HG03139 (cell line): ENCODE results near the gene POLN.
"Not testable (repeated sequence)": the region's sequence is repeated elsewhere in the genome, so short reads cannot be mapped to it uniquely, and the experiment has no call there.

Experiments
- ATAC-seq: cut with Tn5 transposase; IDR thresholded peaks from one replicate; pipeline ENCODE4 v1.9.1; 2021; ENCODE audit not compliant: unreplicated experiment

The POLN gene

DNA sequence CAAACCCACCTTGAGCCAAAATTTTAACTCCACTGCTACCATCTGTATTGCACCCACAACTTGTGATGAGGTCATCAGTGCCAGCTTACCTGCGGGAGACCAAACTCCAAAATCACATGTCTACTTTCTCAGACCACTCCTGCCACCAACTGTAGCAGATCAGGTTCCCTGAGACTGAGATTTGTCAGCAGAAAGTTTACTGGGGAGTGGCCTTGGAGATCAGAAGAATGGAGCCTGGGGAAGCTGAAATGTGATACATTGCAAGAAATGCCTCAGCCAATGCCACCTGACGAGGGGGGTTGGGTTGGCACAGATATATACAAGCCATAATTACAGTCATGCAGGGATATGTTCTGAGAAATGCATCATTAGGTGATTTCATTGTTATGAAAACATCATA is 19.1 kb downstream of the POLN start:
- ATAC-seq = no peak

DNA sequence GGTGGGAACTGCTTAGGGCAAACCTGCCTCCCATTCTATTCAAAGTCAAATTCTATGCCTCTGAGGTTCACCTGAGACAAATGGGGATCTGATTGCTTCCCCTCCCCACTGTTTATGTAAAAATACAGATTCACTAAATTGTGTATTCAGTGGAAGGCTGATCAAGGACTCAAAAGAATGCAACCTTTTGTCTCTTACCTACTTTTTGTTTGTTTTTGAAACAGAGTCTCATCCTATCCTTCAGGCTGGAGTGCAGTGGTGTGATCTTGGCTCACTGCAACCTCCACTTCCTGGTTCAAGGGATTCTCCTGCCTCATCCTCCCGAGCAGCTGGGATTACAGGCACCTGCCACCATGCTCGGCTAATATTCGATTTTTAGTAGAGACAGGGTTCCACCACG is 20.5 kb downstream of the POLN start:
- not testable (repeated sequence) for ATAC-seq

DNA sequence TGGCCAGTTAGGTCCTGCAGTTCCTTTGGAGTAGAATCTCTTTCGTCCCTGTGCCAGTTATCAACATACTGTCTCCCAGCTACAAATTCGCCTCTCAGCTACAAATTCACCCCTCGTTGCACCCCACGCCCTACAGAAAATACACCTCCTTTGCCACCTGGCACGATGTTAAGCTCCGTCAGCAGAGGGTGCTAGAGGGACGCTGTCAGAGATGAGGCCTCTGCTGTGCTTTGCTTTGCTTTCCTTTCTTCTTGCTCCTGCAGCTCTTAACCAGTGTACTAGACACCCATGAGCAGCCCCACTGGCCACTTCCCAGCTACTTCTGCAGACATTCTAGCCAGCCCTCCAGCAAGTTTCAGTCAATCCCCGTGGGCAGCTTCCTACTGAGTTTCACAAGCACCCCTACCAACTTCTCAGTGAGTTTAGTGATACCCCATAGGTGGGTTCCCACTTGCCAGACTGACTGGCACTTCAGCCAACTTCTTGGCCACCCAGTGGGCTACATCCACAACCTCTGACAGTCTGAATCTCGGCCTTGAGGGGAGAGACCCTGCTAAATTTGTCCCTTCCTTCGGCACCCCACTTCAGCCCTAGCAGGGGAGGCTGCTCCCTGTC is 21.8 kb downstream of the POLN start:
- no peak for ATAC-seq

DNA sequence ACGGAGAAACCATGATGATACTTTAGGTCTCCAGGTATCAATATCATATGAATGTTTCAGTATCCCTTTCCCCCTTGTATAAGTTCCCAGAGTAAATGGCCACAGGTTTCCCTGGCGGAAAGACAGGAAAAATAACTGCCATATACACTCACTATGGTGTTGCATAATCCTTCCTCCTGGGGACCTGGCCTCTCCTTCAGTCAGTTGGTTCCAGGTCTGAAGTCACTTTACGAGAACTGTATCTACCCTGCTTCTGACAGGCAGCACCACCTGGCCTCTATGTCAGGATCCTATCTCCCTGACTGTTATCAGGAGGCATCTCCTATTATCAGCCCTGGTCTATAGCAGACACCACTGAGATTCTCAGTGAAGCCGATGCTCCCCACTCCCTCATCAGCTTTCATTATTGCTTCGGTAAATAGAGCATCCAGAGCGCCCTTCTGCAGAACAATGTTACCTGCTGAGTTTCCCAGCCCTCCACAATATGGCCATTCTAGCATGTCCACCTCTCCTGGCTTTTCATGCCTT is 22.6 kb downstream of the POLN start:
- ATAC-seq = no peak

DNA sequence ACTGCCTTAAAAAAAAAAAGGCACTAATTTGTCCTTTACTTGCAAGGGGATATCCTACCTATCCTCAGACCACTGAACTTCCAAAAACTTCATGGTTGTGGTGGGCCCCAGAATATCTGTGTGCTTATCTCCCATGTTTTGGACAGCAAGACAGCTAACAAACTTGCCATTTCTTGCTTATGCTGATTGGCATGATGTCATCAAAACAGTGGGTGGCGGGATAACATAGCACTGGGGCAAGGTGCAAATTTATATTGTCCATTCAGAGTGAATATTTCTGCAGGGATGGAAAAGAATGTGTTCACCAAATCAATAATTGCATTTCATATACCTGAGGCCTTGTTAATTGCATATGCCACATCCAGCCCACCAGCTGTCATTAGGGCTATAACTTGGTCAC is 23.5 kb downstream of the POLN start:
- ATAC-seq = no peak

DNA sequence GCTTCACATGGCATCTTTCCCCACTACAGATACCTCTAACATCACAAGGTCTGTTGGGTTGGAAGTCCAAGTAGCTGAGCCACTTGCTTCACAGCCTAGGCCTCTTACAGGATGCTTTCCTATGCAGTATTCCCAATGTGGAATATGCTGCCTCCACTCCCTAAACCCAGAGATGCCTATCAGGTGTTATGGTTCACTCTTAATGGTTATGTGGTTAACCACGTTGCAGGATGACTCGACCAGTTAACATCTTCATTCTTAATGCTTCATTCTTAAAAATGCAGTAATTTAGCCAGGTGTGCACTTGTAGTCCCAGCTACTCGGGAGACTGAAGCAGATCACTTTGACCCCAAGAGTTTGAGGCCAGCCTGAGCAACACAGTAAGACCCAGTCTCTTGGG is 24.2 kb downstream of the POLN start:
- no peak for ATAC-seq

DNA sequence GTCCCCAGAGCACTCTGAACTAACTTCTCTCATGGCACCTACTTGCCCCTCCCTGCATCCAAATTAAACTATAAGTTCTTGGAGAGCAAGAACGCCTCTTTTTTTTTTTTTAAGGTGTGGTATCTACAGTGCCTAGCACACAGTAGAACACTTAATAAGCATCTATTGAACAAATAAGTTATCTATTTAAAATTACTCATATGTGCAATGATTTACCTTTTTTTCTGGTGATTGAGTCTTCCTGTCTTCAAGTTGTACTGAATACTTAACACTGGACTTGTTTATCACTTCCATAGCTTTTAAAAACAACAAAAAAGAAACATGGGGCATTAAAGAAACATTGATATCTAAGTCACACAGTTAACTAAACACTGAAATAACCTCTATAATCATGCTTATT is 29.1 kb downstream of the POLN start:
- ATAC-seq = no peak

DNA sequence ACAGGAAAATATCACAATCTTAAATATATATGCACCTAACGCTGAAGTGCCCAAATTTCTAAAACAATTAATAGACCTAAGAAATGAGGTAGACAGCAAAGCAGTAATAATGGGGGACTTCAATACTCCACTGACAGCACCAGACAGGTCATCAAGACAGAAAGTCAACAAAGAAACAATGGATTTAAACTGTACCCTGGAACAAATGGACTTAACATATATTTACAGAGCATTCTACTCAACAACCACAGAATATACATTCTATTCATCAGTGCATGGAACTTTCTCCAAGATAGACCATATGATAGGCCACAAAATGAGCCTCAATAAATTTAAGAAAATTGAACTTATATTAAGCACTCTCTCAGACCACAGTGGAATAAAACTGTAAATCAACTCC is 39.1 kb downstream of the POLN start:
- ATAC-seq = not testable (repeated sequence)

DNA sequence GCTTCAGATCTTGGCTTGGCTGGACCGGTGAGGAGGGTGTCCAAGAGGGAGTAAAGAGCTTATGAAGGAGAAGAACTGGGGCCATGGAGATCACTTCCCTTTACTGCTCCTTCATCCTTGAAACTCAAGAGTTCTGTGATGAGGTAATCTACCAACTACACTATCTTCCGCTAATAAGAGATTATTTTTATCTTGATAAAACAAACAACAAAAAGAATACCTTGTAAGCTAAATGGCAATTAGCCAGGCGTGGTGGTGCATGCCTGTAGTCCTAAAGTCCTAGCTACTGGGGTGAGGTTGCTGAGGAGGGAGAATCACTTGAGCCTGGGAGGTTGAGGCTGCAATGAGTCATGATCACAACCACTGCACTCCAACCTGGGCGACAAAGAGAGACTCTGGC is 47.4 kb downstream of the POLN start:
- ATAC-seq = no peak

DNA sequence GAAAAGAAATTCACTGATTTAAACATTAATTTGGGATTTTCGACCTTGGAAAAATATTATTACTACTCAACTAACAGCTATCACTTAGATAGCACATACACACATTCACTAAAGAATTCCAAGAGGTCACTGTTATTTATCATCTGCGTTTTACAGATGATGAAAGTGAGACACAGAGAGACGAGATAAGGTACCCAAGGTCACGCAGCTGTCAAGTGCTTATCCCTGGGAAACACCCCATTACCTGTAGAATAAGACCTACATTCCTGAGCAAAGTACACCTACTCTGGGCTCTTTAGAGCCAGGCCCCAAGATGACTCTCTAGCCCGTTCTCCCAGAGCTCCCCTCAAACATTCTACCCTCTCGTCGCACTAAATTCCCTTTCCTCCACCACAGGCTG is 48.6 kb downstream of the POLN start:
- no peak for ATAC-seq

DNA sequence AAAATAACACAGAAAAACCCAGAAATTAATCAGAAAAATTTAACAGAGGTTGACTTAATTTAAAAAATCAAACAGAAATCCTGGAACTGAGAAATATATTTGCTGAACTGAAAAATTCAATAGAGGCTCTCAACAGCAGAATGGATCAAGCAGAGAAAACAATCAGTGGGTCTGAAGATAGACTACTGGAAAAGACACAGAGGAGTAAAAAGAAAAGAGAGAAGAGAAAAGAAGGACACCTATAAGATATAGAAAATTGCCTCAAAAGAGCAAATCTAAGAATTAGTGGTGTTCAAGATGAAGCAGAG is 55.1 kb downstream of the POLN start:
- ATAC-seq = no peak

DNA sequence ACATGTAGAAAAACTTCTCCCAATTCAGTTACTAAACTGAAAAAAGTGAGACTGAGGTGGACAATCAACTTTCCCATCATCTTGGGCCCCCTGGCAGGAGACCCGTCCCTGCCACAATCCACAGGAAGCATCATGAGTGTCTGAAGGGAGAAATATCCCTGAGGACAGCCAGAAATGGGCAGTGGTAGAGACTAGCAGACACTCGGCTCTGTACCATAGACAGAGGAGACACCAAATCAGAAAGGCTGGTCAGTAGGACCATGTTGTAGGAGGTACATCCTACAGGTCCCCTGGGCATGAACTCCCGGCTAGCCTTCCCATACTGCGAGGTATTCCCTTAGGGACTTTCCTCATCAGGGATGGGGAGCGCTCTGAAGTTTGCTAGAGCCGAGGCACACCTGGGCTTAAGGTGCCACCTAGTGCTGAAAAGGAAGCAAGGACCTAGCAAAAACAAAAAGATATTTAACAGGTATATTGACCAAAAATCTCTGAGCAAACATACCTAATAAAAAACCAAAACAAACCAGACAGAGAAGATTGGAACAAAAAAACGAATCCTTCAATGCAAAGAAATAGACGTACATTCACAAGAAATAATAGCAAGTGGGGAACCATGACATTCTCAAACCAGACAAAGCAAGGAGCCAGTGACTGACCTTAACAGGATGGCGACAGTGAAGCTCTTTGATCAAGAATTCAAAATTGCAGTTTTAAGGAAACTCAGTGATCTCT is 55.6 kb downstream of the POLN start:
- ATAC-seq = no peak

DNA sequence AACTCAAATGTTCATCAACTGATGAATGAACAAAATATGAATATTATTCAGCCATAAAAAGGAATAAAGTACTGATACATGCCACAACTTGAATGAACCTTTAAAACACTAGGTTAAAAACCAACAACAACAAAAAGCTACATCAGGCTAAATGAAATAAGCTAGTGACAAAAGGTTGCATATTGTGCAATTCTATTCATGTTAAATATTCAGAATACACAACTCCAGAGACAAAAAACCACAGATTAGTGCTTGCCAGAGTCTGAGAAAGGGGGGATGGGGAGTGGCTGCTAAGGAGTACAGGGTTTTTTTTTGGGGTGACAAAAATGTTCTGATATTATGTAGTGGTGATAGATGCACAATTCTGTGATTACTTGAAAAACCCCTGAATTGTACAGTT is 58.5 kb downstream of the POLN start:
- ATAC-seq = no peak

DNA sequence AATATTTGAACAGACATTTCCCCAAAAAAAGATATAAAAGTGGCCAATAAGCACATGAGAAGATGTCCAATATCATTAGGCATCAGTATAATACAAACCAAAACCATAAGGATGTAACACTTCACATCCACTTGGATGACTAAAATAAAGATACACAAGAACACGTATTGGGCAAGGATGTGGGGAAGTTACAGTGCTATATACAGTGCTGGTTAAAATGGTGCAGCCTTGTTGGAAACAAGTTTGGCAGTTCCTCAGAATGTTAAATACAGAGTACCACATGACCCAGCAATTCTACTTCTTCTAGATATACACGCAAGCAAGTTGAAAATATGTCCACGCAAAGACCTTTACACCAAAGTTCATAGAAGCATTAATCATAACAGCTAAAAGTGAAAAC is 58.9 kb downstream of the POLN start:
- no peak for ATAC-seq

DNA sequence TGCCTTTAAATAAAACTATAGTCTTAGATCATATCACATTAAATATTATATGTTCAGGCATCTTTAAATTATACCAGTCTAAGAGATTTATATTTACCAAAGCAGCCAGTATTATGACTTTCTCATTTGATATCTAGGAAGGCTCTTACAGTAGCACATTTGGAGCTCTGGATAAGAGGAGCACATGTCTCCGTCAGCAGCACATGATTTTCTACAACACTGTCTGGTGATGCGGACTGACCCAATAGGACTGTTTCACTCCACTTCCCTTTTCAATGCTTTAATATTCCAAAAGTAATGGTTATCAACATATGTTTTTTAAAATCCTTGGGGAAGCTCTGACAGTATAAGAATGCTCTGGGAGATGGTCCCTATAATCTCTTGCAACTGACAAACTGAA is 61.5 kb downstream of the POLN start:
- no peak for ATAC-seq

DNA sequence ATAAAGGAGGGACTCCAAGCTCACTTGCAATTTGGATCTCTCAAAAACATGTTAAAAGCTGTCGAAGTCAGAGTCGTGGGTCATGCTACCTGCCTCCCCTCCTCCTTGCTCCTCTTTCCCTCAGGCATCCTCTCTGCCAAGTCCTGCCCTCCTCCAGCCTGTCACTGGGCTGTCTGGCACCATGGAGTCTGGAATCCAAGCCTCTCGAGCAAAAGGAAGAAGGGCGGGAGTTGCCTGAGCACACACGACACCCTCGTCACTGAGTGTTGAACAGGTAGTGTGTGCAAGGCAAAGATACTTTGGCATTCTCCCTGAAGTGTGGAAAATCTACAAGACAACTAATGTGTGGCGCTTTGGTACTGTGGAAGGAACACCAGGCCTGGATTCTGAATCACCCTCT is 62.2 kb downstream of the POLN start:
- no peak for ATAC-seq

DNA sequence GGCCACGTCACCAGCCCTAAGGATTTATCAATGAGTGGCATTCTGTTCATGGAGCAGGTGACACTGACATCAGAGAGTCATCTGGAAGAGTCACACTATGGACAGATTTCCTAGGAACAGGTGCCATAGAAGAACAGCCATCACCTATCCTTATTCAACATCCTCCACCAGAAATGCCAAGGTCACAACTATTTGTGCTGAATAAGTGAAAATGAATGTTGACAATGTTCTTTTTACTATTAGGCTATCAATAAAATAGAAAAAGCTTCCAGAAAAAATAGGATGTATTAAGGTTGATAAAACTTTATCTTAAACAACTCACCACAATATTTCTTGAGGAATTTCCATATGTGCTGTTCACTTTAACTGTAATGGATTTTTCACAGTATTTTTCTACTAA is 62.9 kb downstream of the POLN start:
- ATAC-seq = no peak

DNA sequence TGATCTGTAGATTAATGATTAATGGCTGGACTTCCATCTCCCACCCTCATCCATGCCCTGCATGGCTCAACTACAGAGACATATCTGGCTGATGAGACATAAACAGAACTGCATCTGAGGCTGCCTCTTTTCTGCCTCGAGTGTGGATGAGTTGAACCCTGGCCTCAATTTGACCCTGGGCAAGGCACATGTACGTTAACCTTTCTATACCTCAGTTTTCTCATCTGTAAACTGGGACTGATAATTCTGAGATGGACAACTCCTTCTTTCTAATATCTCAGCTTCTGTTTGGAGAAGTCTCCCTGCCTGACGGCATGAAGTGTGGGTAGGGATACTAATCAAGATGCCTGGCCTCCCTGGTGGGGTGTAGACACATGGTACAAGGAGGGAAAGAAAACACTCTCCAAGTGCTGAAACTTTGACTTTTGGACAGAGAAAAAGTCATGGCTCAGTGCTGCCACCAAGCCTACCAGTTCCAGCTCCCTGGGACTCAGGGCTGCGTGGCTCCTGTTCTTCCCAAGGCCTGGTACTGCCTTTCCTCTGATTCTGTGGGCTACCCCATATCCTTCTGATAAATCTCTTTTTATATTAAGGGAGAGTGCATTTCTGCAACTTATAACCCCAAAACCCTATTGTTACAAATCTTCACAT is 64.4 kb downstream of the POLN start:
- no peak for ATAC-seq

DNA sequence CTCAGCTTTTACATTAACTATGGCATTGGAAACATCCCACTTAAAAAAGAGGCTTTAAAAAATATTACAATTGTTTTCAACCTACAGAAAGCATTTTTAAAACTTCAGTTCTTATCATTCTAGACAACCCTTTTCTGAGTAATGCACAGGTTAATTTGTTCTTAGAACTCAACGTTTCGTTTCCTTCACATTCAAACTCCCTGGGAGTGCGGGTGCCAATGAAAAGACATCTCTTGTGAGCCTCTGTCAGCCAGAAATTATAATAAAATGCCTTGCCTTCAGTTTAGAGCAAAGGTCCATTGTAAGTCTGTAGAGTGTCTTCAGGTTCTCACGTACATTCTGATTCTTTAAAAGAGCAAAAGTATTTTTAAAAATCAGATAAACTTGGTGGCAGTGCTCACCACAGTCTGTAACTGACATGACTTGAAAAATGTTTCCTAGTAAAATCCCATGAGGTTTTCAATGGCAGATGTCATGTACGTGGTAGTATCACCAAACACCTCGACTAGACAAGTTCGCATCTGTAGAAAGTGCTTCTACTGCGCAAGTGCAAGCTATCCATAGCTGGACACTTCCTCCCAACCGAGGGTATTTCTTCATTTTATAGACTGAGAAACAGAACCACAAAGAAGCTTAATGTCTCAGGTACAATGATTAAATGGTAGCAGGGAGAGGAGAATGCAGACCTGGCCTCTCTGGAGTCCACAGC is 65.8 kb downstream of the POLN start:
- ATAC-seq = no peak

DNA sequence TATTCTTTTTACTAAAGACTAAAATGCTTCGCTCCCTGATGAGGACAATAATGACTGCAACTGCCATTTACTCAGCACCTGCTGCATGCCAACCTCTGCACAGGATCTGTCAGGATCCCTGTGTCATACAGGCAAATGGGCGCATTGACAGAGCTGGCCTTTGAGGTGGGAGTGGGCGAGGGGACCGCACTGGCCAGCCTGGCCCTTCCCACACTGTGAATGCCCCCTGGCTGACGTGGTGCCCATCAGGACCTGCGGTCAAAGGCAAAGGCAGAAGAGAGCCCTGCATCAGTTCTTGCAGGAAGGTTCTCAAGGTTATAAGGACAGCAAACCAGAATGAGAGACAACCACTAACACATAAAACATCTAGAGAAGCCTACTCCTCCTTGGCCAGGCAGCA is 67.9 kb downstream of the POLN start:
- ATAC-seq = no peak

DNA sequence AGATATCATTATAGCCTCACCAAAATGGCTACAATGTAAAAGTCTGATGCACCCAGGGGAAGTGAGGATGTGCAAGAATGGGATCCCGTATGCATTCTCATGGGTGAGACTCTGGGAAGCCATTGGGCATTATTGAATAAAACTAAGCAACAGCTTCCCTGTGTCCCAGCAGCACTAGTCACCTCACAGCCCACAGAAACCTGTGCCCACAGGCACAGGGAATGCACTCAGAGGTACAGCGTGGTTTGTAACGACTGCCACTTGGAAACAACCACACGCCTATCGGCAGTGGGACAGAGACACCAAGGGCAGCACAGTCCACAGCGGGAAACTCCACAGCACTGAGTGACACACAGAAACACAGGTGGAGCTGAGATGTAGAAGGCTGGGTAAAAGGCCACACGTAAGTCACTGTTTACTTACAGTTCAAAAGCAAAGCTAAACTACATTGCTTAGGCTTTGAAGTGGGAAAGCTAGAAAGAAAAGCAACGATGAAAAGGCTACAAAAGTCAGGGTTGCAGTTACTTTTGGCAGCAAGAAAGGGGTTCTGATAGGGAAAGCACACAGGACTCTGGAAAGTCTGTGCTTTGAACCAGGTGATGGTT is 69.2 kb downstream of the POLN start:
- ATAC-seq = no peak
